Measurements from ENCODE around the gene VPS13C. TPM values are rescaled to one million over a fixed set of nuclear protein-coding genes. Genes with fewer than 3 reads are reported as not detected.

VPS13C gene
- total and polyA plus RNA-seq, 2 experiments from 2014 or later: 10.2 to 20.5 TPM

GRCh38 chr15:61809216-61809615 is 251.0 kb downstream of the VPS13C start:
- Mint-ChIP-seq H3K4me1 (peaks cover 4% of the 10 kb centered on the region), H3K27ac (no peak overlapping the region), H3K4me3 (no peak overlapping the region), H3K36me3 (ENCODE audit: low read depth) (no peaks in the 10 kb centered on the region), H3K27me3 (ENCODE audit: insufficient read depth, low read depth, poor library complexity) (no peaks in the 10 kb centered on the region), H3K9me3 (no peaks in the 10 kb centered on the region)
- Histone ChIP-seq H3K79me2 (replicated peaks; ENCODE audit: insufficient read depth) (no peaks in the 10 kb centered on the region), H3K27ac (ENCODE audit: low read depth) (no peak overlapping the region), H3K9me2 (ENCODE audit: insufficient read depth) (no peaks in the 10 kb centered on the region), H3F3A (replicated peaks; ENCODE audit: low read depth) (no peaks in the 10 kb centered on the region), H3K36me3 (ENCODE audit: insufficient read depth) (no peaks in the 10 kb centered on the region), H4K20me1 (replicated peaks; ENCODE audit: insufficient read depth) (no peaks in the 10 kb centered on the region), H3K4me1 (ENCODE audit: insufficient read depth) (no peaks in the 10 kb centered on the region), H3K27me3 (ENCODE audit: insufficient read depth) (no peaks in the 10 kb centered on the region), H3K4me2 (no peak overlapping the region), H3K4me3 (no peak overlapping the region), H2AFZ (no peak overlapping the region)
- no peak for DNase-seq (ENCODE audit: low spot score)
- TF ChIP-seq NANOG (IDR thresholded peaks at IDR 0.05; ENCODE audit: borderline replicate concordance) (no peak), ZNF462 (CRISPR knock-in tag; IDR thresholded peaks at IDR 0.05) (no peak), EZH2phosphoT487 (IDR thresholded peaks at IDR 0.05; ENCODE audit: unreplicated experiment) (no peak), CREB1 (CRISPR knock-in tag; IDR thresholded peaks at IDR 0.05; ENCODE audit: low read depth) (no peak), ZNF331 (CRISPR knock-in tag; IDR thresholded peaks at IDR 0.05; ENCODE audit: low read depth) (no peak), REST (IDR thresholded peaks at IDR 0.05; ENCODE audit: unreplicated experiment) (no peak), ETS1 (IDR thresholded peaks at IDR 0.05) (no peak), JUNB (IDR thresholded peaks at IDR 0.05; ENCODE audit: unreplicated experiment) (no peak), STAT1 (IDR thresholded peaks at IDR 0.05; ENCODE audit: unreplicated experiment) (no peak), EZH2 (IDR thresholded peaks at IDR 0.05; ENCODE audit: low read depth, unreplicated experiment) (no peak), ZNF114 (CRISPR knock-in tag; IDR thresholded peaks at IDR 0.05) (no peak), CTCF (conservative IDR thresholded peaks at IDR 0.05; ENCODE audit: low read depth in 2 of 2) (no peak), POLR2AphosphoS5 (IDR thresholded peaks at IDR 0.05; ENCODE audit: low read depth) (no peak)
- no peak for ATAC-seq

Measured in GM23338 (cell line).